Large intestine (tissue), 3 donors: ENCODE data around the gene MPV17L2. TPM values are rescaled to one million over a fixed set of nuclear protein-coding genes. Genes with fewer than 3 reads are reported as not detected.
A peak's percentile ranks its signal among the peaks of the same experiment; 100 is the strongest.

ENCODE experiments used
- DNase-seq, 2 donors: peaks; one replicate each; pipeline versions ENCODE4 v3.0.0 to v3.0.0-alpha.2; 2013
- H3K27ac ChIP-seq: one replicate; pipeline ENCODE4 v1.5.1; 2013; ENCODE audit warnings: low read length
- H3K27me3 ChIP-seq: 2 replicates; pipeline ENCODE4 v1.6.1; 2013; ENCODE audit warnings: low read length; ENCODE audit not compliant: control insufficient read depth, insufficient read depth
- H3K36me3 ChIP-seq: 2 replicates; pipeline ENCODE4 v1.6.1; 2013; ENCODE audit warnings: low read length; ENCODE audit not compliant: control insufficient read depth, insufficient read depth
- H3K4me1 ChIP-seq: one replicate; pipeline ENCODE4 v1.6.1; 2013; ENCODE audit warnings: low read length; ENCODE audit not compliant: control insufficient read depth, insufficient read depth
- H3K4me3 ChIP-seq: one replicate; pipeline ENCODE4 v1.5.1; 2013; ENCODE audit warnings: low read length
- H3K9me3 ChIP-seq: one replicate; pipeline ENCODE4 v1.6.1; 2013; ENCODE audit warnings: mild to moderate bottlenecking, low read depth, low read length, moderate library complexity; ENCODE audit not compliant: control insufficient read depth
- WGBS: methylation state at CpG from one replicate; pipeline ENCODE4 v1.1.5; 2013; ENCODE audit warnings: low lambda C conversion rate; ENCODE audit not compliant: insufficient coverage; 5-methylcytosine and 5-hydroxymethylcytosine counted together
- polyA plus RNA-seq: library from polyadenylated mRNA; unstranded; fragments of 120-200 nt; gene quantifications from one replicate; pipeline ENCODE4 v1.2.1, GENCODE V29; 2013

The MPV17L2 gene
- polyA plus RNA-seq, 1 donor, result 7.3 TPM

GRCh38 chr19:18214779-18215433 is 21.9 kb downstream of the MPV17L2 start:
- no CpG with 5 or more reads among the region's 7 CpGs for WGBS
- DNase-seq, result no peak
- Histone ChIP-seq H3K27ac (no peak overlapping the region), H3K27me3 (peaks cover 12% of the 10 kb centered on the region), H3K36me3 (no peaks in the 10 kb centered on the region), H3K4me3 (no peak overlapping the region), H3K9me3 (no peaks in the 10 kb centered on the region), H3K4me1 (no peaks in the 10 kb centered on the region)

GRCh38 chr19:18216789-18217188 is 23.8 kb downstream of the MPV17L2 start:
- Histone ChIP-seq H3K27me3 (peaks cover 19% of the 10 kb centered on the region), H3K4me1 (peaks cover 4% of the 10 kb centered on the region), H3K9me3 (no peaks in the 10 kb centered on the region), H3K27ac (no peak overlapping the region), H3K4me3 (no peak overlapping the region), H3K36me3 (no peaks in the 10 kb centered on the region)
- WGBS, result no CpG with 5 or more reads among the region's 8 CpGs
- DNase-seq, result no peak

- Histone ChIP-seq H3K4me1 (peaks cover 4% of the 10 kb centered on the region), H3K27ac (no peak overlapping the region), H3K4me3 (no peak overlapping the region), H3K9me3 (no peaks in the 10 kb centered on the region), H3K36me3 (no peaks in the 10 kb centered on the region), H3K27me3 (peaks cover 23% of the 10 kb centered on the region)
- DNase-seq, result no peak
- no CpG with 5 or more reads among the region's 17 CpGs for WGBS
Measured at GRCh38 chr19:18218159-18218558, 25.1 kb downstream of the MPV17L2 start.

- H3K27me3 ChIP-seq, result peaks cover 20% of the 10 kb centered on the region
- DNase-seq, result no peak
- WGBS, result no CpG with 5 or more reads among the region's 3 CpGs
- H3K4me1 ChIP-seq, result peaks cover 4% of the 10 kb centered on the region
- no peaks in the 10 kb centered on the region for H3K36me3 ChIP-seq
- H3K4me3 ChIP-seq, result no peak overlapping the region
- H3K9me3 ChIP-seq, result no peaks in the 10 kb centered on the region
- H3K27ac ChIP-seq, result no peak overlapping the region
Measured at GRCh38 chr19:18218600-18218999, 25.6 kb downstream of the MPV17L2 start.

GRCh38 chr19:18219911-18220631 is 27.1 kb downstream of the MPV17L2 start:
- no CpG with 5 or more reads among the region's 28 CpGs for WGBS
- peaks cover 31% of the 10 kb centered on the region for H3K27me3 ChIP-seq

GRCh38 chr19:18220632-18221275 is 27.7 kb downstream of the MPV17L2 start:
- peaks cover 3% of the 10 kb centered on the region for H3K9me3 ChIP-seq
- no peak overlapping the region for H3K4me3 ChIP-seq
- no CpG with 5 or more reads among the region's 33 CpGs for WGBS
- no peak overlapping the region for H3K27ac ChIP-seq
- H3K4me1 ChIP-seq, result peaks cover 18% of the 10 kb centered on the region
- no peaks in the 10 kb centered on the region for H3K36me3 ChIP-seq
- no peak for DNase-seq
- peaks cover 38% of the 10 kb centered on the region for H3K27me3 ChIP-seq

More at GRCh38 chr19:18219911-18220631, 27.1 kb downstream of the MPV17L2 start:
- Histone ChIP-seq H3K36me3 (no peaks in the 10 kb centered on the region), H3K27ac (no peak overlapping the region), H3K4me3 (no peak overlapping the region), H3K9me3 (peaks cover 3% of the 10 kb centered on the region), H3K4me1 (peaks cover 15% of the 10 kb centered on the region)
- DNase-seq, result no peak

- peaks cover 3% of the 10 kb centered on the region for H3K9me3 ChIP-seq
- H3K27ac ChIP-seq, result no peak overlapping the region
- DNase-seq, result no peak
- no peaks in the 10 kb centered on the region for H3K36me3 ChIP-seq
- peaks cover 18% of the 10 kb centered on the region for H3K4me1 ChIP-seq
- H3K27me3 ChIP-seq, result peaks cover 49% of the 10 kb centered on the region
- 86% methylated on average over 1 of the region's 25 CpGs for WGBS
- no peak overlapping the region for H3K4me3 ChIP-seq
Measured at GRCh38 chr19:18221815-18222725, 29.1 kb downstream of the MPV17L2 start.

GRCh38 chr19:18223860-18224524 is 31.0 kb downstream of the MPV17L2 start:
- Histone ChIP-seq H3K9me3 (peaks cover 3% of the 10 kb centered on the region), H3K4me1 (peaks cover 18% of the 10 kb centered on the region), H3K27me3 (peaks cover 55% of the 10 kb centered on the region), H3K4me3 (peak overlapping the region; percentile 45), H3K36me3 (no peaks in the 10 kb centered on the region), H3K27ac (no peak overlapping the region)
- WGBS, result no CpG with 5 or more reads among the region's 39 CpGs
- peak in 1 of 2 donors; percentile 39 for DNase-seq

- Histone ChIP-seq H3K4me3 (peak overlapping the region; percentile 45), H3K27ac (no peak overlapping the region), H3K27me3 (peaks cover 57% of the 10 kb centered on the region)
Measured at GRCh38 chr19:18224525-18225354, 31.7 kb downstream of the MPV17L2 start.

More at GRCh38 chr19:18224525-18225354, 31.7 kb downstream of the MPV17L2 start:
- DNase-seq, result peak; percentile 96 to 97
- peaks cover 3% of the 10 kb centered on the region for H3K9me3 ChIP-seq
- H3K36me3 ChIP-seq, result no peaks in the 10 kb centered on the region
- peaks cover 18% of the 10 kb centered on the region for H3K4me1 ChIP-seq
- WGBS, result no CpG with 5 or more reads among the region's 81 CpGs
